Gastroesophageal sphincter (tissue), 3 donors: ENCODE data around the gene GINM1.

Experiments
- POLR2A ChIP-seq, 2 donors: fragments of 450-650 bp; IDR thresholded peaks; one replicate each; pipeline ENCODE4 v1.6.1; 2017; ENCODE audit warnings: antibody characterized with exemption in 2 of 2, mild to moderate bottlenecking in 2 of 2, moderate library complexity in 1 of 2
- POLR2AphosphoS5 ChIP-seq: sonication (generic); formaldehyde crosslinking; IDR thresholded peaks from one replicate; pipeline ENCODE4 v1.6.1; 2017; ENCODE audit warnings: antibody characterized with exemption
- TF ChIP-seq, protein P1 (sequence below), 4 experiments: fragments of 200-600 bp in 2 of 4; fragments of 450-650 bp in 2 of 4; sonication (generic) in 1 of 4; IDR thresholded peaks; one replicate each; pipeline ENCODE4 v1.5.1; 2017 to 2019; ENCODE audit warnings: antibody characterized with exemption in 4 of 4, mild to moderate bottlenecking in 2 of 4, moderate library complexity in 2 of 4

DNA sequence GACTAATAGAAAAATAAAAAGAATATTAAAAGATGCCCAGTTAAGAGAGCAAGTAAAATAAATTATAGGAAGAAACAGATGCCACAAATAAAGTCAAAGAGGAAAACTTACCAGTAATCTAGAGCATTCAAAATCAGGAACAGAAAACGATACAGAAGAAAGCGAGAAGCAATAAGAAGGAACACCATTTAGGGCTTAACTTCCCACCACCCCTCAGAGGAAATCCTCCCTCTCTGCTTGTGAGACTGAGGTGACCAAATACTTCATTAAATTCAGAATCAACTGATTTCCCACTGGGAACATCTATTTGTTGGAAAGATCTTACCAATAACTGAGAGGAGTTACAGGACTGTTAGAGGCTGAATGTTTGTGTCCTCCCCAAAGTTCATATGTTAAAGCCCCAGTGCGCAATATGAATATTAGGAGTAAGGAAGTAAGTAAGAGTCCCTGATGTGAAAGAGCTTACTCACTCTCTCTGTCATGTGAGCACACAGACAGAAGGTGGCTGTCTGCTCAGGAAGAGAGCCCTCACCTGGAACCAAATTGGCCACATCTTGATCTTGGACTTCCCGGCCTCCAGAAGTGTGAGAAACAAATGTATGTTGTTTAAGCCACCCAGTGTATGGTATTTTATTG, 62.8 kb downstream of the GINM1 start:
- TF ChIP-seq POLR2A (IDR thresholded peaks at IDR 0.05) = no peak
- TF ChIP-seq, protein P1, sequence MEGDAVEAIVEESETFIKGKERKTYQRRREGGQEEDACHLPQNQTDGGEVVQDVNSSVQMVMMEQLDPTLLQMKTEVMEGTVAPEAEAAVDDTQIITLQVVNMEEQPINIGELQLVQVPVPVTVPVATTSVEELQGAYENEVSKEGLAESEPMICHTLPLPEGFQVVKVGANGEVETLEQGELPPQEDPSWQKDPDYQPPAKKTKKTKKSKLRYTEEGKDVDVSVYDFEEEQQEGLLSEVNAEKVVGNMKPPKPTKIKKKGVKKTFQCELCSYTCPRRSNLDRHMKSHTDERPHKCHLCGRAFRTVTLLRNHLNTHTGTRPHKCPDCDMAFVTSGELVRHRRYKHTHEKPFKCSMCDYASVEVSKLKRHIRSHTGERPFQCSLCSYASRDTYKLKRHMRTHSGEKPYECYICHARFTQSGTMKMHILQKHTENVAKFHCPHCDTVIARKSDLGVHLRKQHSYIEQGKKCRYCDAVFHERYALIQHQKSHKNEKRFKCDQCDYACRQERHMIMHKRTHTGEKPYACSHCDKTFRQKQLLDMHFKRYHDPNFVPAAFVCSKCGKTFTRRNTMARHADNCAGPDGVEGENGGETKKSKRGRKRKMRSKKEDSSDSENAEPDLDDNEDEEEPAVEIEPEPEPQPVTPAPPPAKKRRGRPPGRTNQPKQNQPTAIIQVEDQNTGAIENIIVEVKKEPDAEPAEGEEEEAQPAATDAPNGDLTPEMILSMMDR (IDR thresholded peaks at IDR 0.05) = no peak
- TF ChIP-seq POLR2AphosphoS5 = no peak
